ENCODE data around the gene LRBA. TPM values are rescaled to one million over a fixed set of nuclear protein-coding genes. Genes with fewer than 3 reads are reported as not detected.

LRBA gene
- total RNA-seq, 1 experiment from 2014 or later: 69.1 TPM

- TF ChIP-seq, protein P1, sequence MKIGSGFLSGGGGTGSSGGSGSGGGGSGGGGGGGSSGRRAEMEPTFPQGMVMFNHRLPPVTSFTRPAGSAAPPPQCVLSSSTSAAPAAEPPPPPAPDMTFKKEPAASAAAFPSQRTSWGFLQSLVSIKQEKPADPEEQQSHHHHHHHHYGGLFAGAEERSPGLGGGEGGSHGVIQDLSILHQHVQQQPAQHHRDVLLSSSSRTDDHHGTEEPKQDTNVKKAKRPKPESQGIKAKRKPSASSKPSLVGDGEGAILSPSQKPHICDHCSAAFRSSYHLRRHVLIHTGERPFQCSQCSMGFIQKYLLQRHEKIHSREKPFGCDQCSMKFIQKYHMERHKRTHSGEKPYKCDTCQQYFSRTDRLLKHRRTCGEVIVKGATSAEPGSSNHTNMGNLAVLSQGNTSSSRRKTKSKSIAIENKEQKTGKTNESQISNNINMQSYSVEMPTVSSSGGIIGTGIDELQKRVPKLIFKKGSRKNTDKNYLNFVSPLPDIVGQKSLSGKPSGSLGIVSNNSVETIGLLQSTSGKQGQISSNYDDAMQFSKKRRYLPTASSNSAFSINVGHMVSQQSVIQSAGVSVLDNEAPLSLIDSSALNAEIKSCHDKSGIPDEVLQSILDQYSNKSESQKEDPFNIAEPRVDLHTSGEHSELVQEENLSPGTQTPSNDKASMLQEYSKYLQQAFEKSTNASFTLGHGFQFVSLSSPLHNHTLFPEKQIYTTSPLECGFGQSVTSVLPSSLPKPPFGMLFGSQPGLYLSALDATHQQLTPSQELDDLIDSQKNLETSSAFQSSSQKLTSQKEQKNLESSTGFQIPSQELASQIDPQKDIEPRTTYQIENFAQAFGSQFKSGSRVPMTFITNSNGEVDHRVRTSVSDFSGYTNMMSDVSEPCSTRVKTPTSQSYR (CRISPR knock-in tag; IDR thresholded peaks at IDR 0.05): no peak
- TF ChIP-seq, protein P2, sequence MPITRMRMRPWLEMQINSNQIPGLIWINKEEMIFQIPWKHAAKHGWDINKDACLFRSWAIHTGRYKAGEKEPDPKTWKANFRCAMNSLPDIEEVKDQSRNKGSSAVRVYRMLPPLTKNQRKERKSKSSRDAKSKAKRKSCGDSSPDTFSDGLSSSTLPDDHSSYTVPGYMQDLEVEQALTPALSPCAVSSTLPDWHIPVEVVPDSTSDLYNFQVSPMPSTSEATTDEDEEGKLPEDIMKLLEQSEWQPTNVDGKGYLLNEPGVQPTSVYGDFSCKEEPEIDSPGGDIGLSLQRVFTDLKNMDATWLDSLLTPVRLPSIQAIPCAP (CRISPR knock-in tag; IDR thresholded peaks at IDR 0.05): no peak
- no peak for TF ChIP-seq ZNF423 (CRISPR knock-in tag; IDR thresholded peaks at IDR 0.05)
- TF ChIP-seq NFE2L1 (CRISPR knock-in tag; IDR thresholded peaks at IDR 0.05): no peak
- TF ChIP-seq AR (CRISPR knock-in tag; IDR thresholded peaks at IDR 0.05): no peak
- TF ChIP-seq, protein P3, sequence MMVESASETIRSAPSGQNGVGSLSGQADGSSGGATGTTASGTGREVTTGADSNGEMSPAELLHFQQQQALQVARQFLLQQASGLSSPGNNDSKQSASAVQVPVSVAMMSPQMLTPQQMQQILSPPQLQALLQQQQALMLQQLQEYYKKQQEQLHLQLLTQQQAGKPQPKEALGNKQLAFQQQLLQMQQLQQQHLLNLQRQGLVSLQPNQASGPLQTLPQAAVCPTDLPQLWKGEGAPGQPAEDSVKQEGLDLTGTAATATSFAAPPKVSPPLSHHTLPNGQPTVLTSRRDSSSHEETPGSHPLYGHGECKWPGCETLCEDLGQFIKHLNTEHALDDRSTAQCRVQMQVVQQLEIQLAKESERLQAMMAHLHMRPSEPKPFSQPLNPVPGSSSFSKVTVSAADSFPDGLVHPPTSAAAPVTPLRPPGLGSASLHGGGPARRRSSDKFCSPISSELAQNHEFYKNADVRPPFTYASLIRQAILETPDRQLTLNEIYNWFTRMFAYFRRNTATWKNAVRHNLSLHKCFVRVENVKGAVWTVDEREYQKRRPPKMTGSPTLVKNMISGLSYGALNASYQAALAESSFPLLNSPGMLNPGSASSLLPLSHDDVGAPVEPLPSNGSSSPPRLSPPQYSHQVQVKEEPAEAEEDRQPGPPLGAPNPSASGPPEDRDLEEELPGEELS (CRISPR knock-in tag; IDR thresholded peaks at IDR 0.05): no peak
- TF ChIP-seq SP1 (CRISPR knock-in tag; conservative IDR thresholded peaks at IDR 0.05): no peak
- no peak for TF ChIP-seq TP53 (CRISPR knock-in tag; IDR thresholded peaks at IDR 0.05)
- TF ChIP-seq, protein P4, sequence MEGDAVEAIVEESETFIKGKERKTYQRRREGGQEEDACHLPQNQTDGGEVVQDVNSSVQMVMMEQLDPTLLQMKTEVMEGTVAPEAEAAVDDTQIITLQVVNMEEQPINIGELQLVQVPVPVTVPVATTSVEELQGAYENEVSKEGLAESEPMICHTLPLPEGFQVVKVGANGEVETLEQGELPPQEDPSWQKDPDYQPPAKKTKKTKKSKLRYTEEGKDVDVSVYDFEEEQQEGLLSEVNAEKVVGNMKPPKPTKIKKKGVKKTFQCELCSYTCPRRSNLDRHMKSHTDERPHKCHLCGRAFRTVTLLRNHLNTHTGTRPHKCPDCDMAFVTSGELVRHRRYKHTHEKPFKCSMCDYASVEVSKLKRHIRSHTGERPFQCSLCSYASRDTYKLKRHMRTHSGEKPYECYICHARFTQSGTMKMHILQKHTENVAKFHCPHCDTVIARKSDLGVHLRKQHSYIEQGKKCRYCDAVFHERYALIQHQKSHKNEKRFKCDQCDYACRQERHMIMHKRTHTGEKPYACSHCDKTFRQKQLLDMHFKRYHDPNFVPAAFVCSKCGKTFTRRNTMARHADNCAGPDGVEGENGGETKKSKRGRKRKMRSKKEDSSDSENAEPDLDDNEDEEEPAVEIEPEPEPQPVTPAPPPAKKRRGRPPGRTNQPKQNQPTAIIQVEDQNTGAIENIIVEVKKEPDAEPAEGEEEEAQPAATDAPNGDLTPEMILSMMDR (IDR thresholded peaks at IDR 0.05): no peak
Observed at GRCh38 chr4:150316332-150317205, 698.5 kb downstream of the LRBA start (continued).

GRCh38 chr4:150315691-150316090 lies 699.4 kb downstream of the LRBA start:
- peaks cover 24% of the 10 kb centered on the region for H3K4me1 Mint-ChIP-seq
- ATAC-seq (no peak), DNase-seq (ENCODE audit: low spot score) (no peak)
- H3K4me3 Mint-ChIP-seq: no peak overlapping the region
- ChIA-PET CTCF (interaction anchor here (1.2 kb wide), 1 partner anchor 551 kb away, joined by 5 read pairs; no protein-coding TSS in a partner anchor), POLR2A (interaction anchor here (0.6 kb wide), 1 partner anchor 117 kb away, joined by 3 read pairs; no protein-coding TSS in a partner anchor)
- peaks cover 18% of the 10 kb centered on the region for H3K27me3 Mint-ChIP-seq (ENCODE audit: low read depth)
- H3K36me3 Mint-ChIP-seq: no peaks in the 10 kb centered on the region
- no peaks in the 10 kb centered on the region for H3K9me3 Mint-ChIP-seq
- H3K27ac Mint-ChIP-seq: no peak overlapping the region
- no peak for TF ChIP-seq E2F4 (CRISPR knock-in tag; IDR thresholded peaks at IDR 0.05; ENCODE audit: borderline replicate concordance, low read depth)
- TF ChIP-seq ZNF396 (CRISPR knock-in tag; IDR thresholded peaks at IDR 0.05; ENCODE audit: borderline replicate concordance): no peak
- TF ChIP-seq, protein P5, sequence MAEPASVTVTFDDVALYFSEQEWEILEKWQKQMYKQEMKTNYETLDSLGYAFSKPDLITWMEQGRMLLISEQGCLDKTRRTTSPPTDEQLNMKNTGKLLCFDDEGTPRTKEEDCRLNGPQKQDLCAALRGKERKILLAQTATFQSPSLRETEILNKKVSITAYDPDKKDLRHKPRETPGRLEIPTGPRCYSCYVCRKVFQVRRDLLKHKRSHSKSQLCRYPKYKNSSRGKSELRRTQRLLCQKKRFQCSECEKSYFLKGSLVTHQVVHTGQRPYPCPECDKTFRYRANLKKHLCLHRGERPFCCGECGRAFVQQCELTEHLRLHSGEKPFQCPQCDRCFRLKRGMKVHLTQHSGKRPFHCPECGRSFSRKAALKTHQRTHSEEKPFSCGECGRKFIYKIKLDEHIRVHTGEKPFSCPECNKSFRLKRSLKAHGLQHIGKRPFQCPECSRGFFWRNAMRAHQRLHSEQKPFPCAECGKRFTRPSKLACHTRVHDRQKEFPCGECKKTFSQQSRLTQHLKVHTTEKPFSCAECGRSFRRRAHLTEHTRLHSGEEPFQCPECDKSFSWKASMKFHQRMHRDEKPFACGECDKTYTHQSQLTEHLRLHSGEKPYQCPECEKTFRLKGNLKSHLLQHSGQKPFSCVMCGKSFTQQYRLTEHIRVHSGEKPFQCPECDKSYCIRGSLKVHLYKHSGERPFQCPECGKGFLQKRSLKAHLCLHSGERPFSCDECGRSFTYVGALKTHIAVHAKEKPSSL (CRISPR knock-in tag; conservative IDR thresholded peaks at IDR 0.05): no peak
- no peak for TF ChIP-seq PRRX2 (CRISPR knock-in tag; IDR thresholded peaks at IDR 0.05)
- no peak for TF ChIP-seq ZNF512 (CRISPR knock-in tag; IDR thresholded peaks at IDR 0.05; ENCODE audit: borderline replicate concordance)
- TF ChIP-seq GABPB1 (CRISPR knock-in tag; IDR thresholded peaks at IDR 0.05): no peak
- no peak for TF ChIP-seq FOXK1 (CRISPR knock-in tag; IDR thresholded peaks at IDR 0.05)
- no peak for TF ChIP-seq ZNF232 (CRISPR knock-in tag; IDR thresholded peaks at IDR 0.05)
- TF ChIP-seq TCF7 (CRISPR knock-in tag; IDR thresholded peaks at IDR 0.05; ENCODE audit: low read depth): no peak
- no peak for TF ChIP-seq GTF2I (CRISPR knock-in tag; conservative IDR thresholded peaks at IDR 0.05)
- TF ChIP-seq ZBTB21 (CRISPR knock-in tag; IDR thresholded peaks at IDR 0.05; ENCODE audit: borderline replicate concordance): no peak
